GM18520 (cell line): ENCODE results near the gene DLG5.

Source experiments
- ATAC-seq: cut with Tn5 transposase; IDR thresholded peaks from one replicate; pipeline ENCODE4 v1.9.1; 2021; ENCODE audit not compliant: unreplicated experiment

Gene DLG5

GRCh38 chr10:77894058-77894457 lies 32.5 kb downstream of the DLG5 start:
- ATAC-seq = no peak

DNA sequence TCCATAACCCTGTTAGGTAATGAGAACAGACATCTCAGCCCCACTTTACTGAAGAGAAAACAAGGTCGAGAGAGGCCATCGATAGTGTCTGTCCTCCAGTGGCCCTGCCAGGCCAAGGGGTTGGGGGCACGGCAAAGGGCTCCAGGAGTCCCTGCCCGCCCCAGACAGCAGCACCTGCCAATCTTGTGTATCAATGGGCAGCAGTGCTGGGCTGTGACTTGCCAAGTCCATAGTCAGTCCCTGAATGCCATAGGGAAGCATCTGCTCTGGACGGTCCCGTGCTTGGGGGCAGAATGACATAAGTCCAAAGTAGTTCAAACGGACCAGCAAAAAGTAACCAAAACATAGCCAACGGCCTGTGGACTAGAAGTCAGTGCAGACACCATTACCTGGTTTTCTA lies 33.2 kb downstream of the DLG5 start:
- no peak for ATAC-seq

- no peak for ATAC-seq
Measured at GRCh38 chr10:77892761-77893160, 33.8 kb downstream of the DLG5 start.

- ATAC-seq = no peak
Measured at GRCh38 chr10:77892021-77892739, 34.4 kb downstream of the DLG5 start.

DNA sequence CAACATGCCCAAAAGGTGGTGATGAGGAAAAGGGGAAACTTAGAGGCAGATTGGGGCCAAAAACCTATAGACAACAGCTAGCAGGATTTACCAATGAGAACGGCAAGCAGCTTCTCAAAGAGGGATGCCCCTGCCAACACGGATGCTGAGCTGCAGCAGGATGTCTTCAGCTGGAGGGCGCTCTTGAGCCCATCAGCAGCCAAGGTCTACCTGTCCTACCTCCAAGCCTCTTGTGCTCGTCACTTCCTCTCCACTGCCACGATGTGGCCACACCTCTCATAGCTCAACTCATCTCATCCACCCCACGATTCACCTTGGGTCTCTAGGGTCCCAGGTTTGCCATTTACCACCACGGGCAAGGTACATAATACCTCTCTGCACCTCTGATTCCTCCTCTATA lies 36.5 kb downstream of the DLG5 start:
- ATAC-seq = no peak

GRCh38 chr10:77889277-77889903 lies 37.2 kb downstream of the DLG5 start:
- ATAC-seq = no peak

- ATAC-seq = no peak
Measured at GRCh38 chr10:77888356-77888703, 38.2 kb downstream of the DLG5 start.

DNA sequence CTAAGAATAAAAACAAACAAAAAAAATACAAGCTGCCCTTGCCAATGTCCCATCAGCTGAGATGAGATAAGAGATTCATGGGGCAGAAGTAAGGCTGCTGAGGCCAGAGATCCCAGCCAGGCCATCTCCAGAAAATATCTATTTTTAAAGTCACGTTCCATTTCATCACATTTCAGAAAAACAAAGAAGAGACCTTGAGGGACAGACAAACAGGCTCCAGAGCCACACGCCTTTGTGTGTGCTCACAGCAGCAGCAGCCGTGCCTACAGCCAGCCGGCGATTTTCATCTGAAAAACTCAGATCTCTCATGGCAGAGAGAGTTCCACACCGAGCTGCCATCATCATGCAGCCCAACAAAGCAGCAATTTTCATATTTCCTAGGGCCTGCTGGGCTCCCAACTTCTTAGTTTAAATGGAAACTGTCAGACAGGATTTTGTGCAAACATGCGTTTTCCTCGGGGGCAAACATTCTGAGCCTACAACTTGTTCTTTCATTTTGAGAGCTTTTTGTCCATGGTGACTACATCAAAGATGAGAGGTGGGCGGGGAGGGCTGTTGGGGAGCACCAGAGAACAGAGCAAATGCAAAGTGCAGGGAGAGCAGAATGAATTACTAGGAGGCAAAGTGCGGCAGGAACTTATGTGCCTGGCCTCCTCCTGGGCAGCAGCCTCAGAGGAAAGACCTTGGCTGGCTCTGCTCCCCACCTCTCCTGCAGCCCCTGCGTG lies 38.8 kb downstream of the DLG5 start:
- no peak for ATAC-seq

- ATAC-seq = no peak
Measured at GRCh38 chr10:77886795-77887355, 39.7 kb downstream of the DLG5 start.

DNA sequence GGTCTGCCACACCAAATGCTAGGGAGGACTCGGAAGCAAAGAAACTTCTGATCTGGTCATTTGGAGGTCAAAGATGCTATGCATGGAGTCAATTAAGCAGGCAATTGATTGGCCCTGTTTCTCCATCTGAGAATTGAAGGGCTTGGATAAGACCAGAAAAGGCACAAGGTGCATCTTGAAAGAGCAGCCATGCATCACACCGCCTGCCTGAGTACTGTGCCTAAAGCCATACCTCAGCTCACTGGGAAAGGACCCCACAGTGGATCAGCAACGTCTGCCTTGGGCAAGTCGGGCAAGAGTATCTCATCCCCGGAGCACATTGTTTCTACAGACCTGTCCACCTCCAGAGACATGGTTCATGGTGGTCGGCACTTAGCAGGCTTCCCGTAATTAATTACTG lies 42.4 kb downstream of the DLG5 start:
- no peak for ATAC-seq

DNA sequence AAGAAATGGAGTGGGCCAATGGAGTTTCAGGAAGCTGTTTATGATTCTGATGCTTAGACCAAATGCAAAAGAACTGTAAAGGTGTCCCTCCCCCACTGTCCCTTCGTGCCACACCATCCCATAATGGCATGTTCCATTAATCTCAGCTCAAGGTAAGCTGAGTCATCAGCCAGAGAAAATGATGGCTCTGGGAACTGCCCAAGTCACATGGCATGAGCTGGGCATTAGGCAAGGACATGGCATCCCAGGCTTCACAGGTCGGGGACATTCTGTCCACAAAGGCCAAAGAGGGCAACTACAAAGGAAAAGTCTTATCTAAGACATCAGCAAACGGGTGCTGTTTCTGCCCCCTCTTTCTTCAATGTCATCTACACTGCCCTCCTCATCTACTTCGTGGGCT lies 44.9 kb downstream of the DLG5 start:
- ATAC-seq = no peak

GRCh38 chr10:77881222-77881621 lies 45.3 kb downstream of the DLG5 start:
- ATAC-seq = no peak

DNA sequence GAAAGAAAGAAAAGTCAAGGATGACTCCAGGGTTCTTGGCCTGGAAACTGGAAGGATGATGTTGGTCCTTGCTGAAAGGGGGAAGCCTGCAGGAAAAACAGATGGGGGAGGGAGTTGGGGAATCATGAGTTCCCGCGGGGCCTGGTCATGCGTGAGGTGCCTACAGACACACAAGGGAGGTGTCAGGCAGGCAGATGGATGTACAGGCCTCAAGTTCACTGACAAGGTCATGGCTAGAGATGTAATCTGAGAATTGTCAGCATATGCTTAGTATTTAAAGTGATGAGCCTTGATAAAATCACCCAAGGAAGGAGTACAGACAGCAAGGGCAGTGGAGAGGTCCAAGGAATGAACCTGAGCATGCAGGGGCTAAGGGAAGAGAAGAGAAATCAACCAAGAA lies 46.8 kb downstream of the DLG5 start:
- ATAC-seq = no peak

- no peak for ATAC-seq
Measured at GRCh38 chr10:77879065-77879464, 47.5 kb downstream of the DLG5 start.

DNA sequence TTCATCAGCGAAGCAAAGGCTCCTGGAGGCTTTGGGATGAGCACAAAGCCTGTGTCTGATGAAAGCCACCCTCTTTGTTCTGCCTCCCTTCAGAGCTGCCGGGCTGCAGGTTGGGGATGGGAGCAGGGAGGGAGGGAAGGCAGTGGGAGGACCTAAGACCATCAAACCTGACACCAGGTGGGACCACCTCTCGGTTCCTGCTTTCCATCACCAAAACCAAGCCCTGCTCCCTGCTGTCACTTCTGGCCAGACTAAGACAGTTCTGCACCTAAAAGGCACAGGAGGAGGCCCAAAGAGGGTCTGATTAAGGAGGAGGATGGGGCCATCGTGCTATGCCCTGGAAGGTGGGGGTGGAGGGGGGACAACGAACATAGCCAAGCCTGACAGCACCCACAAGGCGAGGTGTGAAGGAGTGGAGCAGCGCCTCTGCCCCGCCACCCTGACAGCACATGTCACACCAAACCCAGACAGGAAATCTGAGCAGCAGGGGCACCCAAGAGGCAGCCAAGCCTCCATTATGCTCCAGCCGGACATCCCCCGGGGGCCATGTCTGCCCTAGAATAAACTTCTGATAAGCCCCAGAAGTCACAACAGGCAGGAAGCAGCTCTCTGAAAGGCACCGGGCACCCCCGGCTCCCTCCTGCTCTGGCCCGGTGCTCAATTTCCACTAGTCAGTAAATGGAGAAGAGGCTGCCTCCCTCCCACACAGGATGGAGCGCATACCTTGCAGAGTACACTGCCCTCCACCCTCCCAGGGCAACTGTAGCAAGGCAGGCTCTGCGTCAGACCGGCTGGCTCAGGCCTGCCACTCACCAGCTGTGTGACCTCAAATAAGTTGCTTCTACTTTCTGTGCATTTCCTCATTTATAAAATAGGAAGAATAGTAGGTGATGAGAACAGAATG lies 48.9 kb downstream of the DLG5 start:
- ATAC-seq = peak; percentile 37

DNA sequence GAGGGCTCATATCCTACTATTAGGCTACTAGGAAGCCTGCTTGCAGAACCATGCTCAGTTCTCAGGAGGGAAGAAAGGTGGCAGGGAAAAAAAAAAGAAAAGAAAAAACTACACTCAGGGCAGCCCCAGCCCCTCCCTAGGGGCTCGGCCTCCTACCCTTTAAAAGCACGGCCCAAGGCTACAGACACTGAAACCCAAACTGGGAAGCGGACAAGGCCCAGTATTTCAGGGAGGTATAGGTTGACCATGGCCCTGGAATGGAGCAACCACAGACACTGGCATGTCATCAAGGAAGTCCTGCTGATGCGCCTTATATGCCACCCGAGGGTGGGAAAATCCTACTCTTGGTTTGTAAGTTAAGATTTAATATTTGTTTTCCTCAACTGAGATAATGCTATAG lies 50.8 kb downstream of the DLG5 start:
- no peak for ATAC-seq

DNA sequence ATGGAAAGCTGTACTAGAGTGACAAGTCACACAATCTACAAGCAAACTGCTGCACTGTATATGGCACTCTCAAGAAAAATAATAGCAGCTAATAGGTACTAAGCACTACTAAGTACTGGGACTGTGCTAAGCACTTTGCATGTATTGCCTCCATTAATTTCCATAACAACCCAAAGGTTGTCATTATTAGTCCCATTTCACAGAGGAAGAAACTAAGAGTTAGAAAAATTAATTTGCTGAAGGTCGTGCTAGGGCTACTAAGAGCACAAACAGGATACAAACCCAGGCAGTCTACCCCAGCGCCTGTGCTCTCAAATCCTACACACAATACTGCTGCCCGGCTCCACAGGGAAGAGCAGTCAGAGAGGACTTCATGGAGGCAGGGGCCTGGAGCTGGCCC lies 51.7 kb downstream of the DLG5 start:
- ATAC-seq = no peak

DNA sequence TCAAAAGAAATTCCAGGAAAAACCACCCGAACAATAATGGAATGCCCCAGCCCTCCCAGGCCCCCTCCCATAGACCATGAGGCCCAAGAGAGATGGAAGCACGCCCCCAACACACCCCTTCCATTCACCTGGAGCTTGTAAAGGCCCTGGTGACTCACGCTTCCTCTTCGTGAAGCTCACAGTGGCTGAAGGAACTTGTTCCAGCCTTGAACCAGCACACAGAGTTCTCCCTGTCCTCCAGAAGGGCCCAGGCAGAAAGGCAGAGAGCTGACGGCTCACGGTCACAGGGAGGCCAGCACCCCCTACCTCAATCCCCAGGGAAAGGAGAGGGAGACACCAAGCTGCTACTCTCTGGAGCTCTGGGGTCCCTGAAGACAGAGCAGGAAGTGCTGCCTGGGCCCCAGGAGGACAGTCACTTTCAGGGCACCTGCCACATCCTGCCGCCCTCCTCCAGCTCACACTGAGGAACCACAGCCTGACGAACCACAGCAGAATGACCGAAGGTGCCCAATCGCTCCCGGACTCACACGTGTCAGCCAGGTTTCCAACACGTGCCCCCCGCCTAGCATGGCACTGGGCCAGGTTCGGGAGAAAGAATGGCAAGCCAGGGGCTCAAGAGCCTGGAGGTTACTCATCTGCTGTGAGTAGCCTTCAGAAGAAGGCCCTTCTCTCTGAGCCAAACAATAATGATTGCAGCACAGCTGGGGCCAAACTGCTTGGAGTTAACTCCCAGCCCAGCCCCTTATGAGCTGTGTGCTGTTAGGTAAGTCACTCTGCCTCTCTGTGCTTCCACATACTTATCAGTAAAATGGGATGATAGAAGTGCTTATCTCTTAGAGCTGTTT lies 52.8 kb downstream of the DLG5 start:
- peak; percentile 67 for ATAC-seq

- no peak for ATAC-seq
Measured at GRCh38 chr10:77872947-77873535, 53.5 kb downstream of the DLG5 start.
